Sigmoid colon (tissue), 7 donors: Measurements from ENCODE around the gene IFI27L1. TPM values are rescaled to one million over a fixed set of nuclear protein-coding genes. Genes with fewer than 3 reads are reported as not detected.

ENCODE experiments used
- DNase-seq: peaks from one replicate; pipeline ENCODE4 v3.0.0-alpha.2; 2019
- H3K27ac ChIP-seq, 4 donors: fragments of 200-600 bp; sonication (generic); one replicate each; pipeline ENCODE4 v1.5.1; 2016 to 2019; ENCODE audit warnings: mild to moderate bottlenecking in 1 of 4
- H3K27me3 ChIP-seq, 3 donors: fragments of 200-600 bp; sonication (generic); one replicate each; pipeline ENCODE4 v1.5.1; 2019; ENCODE audit warnings: mild to moderate bottlenecking in 1 of 3
- H3K36me3 ChIP-seq, 4 donors: fragments of 200-600 bp; sonication (generic); one replicate each; pipeline ENCODE4 v1.5.1; 2016 to 2019
- H3K4me1 ChIP-seq, 4 donors: fragments of 200-600 bp; sonication (generic); one replicate each; pipeline ENCODE4 v1.5.1; 2017 to 2019
- H3K4me3 ChIP-seq, 4 donors: fragments of 200-600 bp; sonication (generic); one replicate each; pipeline ENCODE4 v1.5.1; 2017 to 2019; ENCODE audit warnings: mild to moderate bottlenecking in 2 of 4, moderate library complexity in 1 of 4
- H3K9me3 ChIP-seq, 4 donors: fragments of 200-600 bp in 3 of 4; sonication (generic) in 3 of 4; one replicate each; pipeline versions ENCODE4 v1.5.1 to v1.6.1; 2013 to 2019
- EP300 ChIP-seq, 4 donors: sonication (generic); formaldehyde crosslinking; IDR thresholded peaks; one replicate each; pipeline ENCODE4 v1.6.1; 2017; ENCODE audit warnings: antibody characterized with exemption in 4 of 4
- POLR2A ChIP-seq, 2 donors: fragments of 450-650 bp; IDR thresholded peaks; one replicate each; pipeline ENCODE4 v1.6.1; 2016; ENCODE audit warnings: antibody characterized with exemption in 2 of 2, mild to moderate bottlenecking in 2 of 2, moderate library complexity in 2 of 2
- POLR2AphosphoS5 ChIP-seq, 4 donors: sonication (generic); formaldehyde crosslinking; IDR thresholded peaks; one replicate each; pipeline ENCODE4 v1.6.1; 2017; ENCODE audit warnings: antibody characterized with exemption in 4 of 4
- WGBS, 2 donors: extraction: QIAGEN DNeasy Blood & Tissue Kit; methylation state at CpG; one replicate each; pipeline ENCODE4 v1.1.7; 2013; 5-methylcytosine and 5-hydroxymethylcytosine counted together
- intact Hi-C: fragments of 100-400 bp; cut with DNase I; formaldehyde crosslinking; loops from one replicate; pipeline ENCODE4 v1.15.1; 2023
- polyA plus RNA-seq, 3 donors: library from polyadenylated mRNA; stranded (reverse); fragments of 200-250 nt; gene quantifications; one replicate each; pipeline ENCODE4 v1.2.3, GENCODE V29; 2013
- total RNA-seq, 4 donors: library from RNA; depleted of rRNA; stranded (reverse); fragments of >200 nt; gene quantifications; one replicate each; pipeline ENCODE4 v1.1.0, GENCODE V29; 2016
- TF ChIP-seq, protein P1 (sequence below), 4 experiments: fragments of 450-650 bp in 3 of 4; fragments of 200-600 bp in 1 of 4; IDR thresholded peaks; one replicate each; pipeline ENCODE4 v1.5.1; 2016 to 2019; ENCODE audit warnings: antibody characterized with exemption in 4 of 4, mild to moderate bottlenecking in 3 of 4, moderate library complexity in 2 of 4
- donor health status: healthy with polysubstance abuse.
- donor health status: Bipolar disorder and iron deficiency.
- donor health status: healthy.

The IFI27L1 gene
- total and polyA plus RNA-seq, 7 donors = 6.7 to 49.5 (median 8.6) TPM

DNA sequence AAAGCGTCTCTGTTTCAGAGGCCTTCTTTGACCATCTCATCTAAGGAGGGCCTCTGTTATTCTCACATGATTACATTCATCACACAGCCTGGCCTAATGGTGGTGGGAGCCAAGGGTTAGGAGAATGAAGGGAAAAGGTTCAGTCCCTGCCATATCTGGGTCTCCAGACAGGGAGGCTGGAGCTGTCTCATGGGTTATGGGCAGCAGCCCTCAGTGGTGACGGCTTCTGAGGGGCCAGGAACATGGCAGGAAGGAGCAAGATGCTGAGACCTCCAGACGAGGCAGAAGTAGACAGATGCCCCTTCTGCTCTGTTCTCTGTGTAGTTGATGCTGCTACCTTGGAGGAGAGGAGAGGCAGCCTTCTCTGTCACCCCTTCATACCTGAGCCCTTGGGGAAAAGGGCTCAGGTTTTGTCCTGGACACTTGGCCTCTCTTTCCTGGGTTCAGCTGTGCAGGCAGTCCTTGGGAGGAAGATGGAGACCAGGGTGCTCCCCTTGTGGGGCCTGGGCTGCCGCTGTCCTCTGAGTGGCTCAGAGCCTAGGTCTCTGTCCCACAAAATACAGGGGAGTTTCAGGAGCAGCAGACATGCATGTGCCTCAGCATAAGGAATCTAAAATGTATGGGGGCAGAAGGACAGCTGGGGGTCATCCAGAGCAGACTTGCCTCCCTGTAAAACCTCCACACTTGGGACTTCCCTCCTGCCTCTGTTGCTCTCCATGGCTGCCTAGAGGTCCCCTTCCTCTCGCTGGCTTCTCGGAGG is 44.7 kb downstream of the IFI27L1 start:
- peak; percentile 24 for DNase-seq
- H3K9me3 ChIP-seq = no peaks in the 10 kb centered on the region
- 90 to 96% methylated on average over 6 of the region's 6 CpGs for WGBS, 2 donors
- no peak overlapping the region for H3K4me3 ChIP-seq
- no peaks in the 10 kb centered on the region for H3K27me3 ChIP-seq
- no peaks in the 10 kb centered on the region for H3K36me3 ChIP-seq
- peaks cover 0 to 20% (median 12%) of the 10 kb centered on the region in 4 donors for H3K4me1 ChIP-seq
- H3K27ac ChIP-seq = no peak overlapping the region
- no peak for TF ChIP-seq EP300 (IDR thresholded peaks at IDR 0.05)
- TF ChIP-seq, protein P1, sequence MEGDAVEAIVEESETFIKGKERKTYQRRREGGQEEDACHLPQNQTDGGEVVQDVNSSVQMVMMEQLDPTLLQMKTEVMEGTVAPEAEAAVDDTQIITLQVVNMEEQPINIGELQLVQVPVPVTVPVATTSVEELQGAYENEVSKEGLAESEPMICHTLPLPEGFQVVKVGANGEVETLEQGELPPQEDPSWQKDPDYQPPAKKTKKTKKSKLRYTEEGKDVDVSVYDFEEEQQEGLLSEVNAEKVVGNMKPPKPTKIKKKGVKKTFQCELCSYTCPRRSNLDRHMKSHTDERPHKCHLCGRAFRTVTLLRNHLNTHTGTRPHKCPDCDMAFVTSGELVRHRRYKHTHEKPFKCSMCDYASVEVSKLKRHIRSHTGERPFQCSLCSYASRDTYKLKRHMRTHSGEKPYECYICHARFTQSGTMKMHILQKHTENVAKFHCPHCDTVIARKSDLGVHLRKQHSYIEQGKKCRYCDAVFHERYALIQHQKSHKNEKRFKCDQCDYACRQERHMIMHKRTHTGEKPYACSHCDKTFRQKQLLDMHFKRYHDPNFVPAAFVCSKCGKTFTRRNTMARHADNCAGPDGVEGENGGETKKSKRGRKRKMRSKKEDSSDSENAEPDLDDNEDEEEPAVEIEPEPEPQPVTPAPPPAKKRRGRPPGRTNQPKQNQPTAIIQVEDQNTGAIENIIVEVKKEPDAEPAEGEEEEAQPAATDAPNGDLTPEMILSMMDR (IDR thresholded peaks at IDR 0.05) = no peak
- TF ChIP-seq POLR2AphosphoS5 (IDR thresholded peaks at IDR 0.05) = no peak
- TF ChIP-seq POLR2A (IDR thresholded peaks at IDR 0.05) = no peak
- intact Hi-C loops = no loop called here

DNA sequence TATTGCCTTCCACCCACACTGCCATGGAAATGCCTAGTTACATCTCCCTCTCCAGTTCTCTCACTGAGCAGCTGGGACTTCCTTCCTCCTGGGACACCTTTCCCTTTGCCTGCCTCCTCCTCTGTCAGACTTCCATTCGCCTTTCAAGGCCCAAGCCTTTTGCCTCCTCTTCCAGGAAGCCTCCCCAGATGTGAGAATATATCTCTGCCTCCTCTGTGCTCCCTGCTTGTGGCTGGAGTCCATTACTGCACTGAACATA is 45.2 kb downstream of the IFI27L1 start:
- Histone ChIP-seq H3K27me3 (no peaks in the 10 kb centered on the region), H3K27ac (no peak overlapping the region), H3K4me3 (no peak overlapping the region), H3K36me3 (no peaks in the 10 kb centered on the region), H3K9me3 (no peaks in the 10 kb centered on the region), H3K4me1 (peaks cover 0 to 20% (median 12%) of the 10 kb centered on the region in 4 donors)
- no peak for DNase-seq
- TF ChIP-seq POLR2A (IDR thresholded peaks at IDR 0.05) (no peak), POLR2AphosphoS5 (IDR thresholded peaks at IDR 0.05) (no peak), EP300 (IDR thresholded peaks at IDR 0.05) (no peak)
- TF ChIP-seq, protein P1 (IDR thresholded peaks at IDR 0.05) = no peak
- 90 to 94% methylated on average over 1 of the region's 1 CpG for WGBS, 2 donors
- intact Hi-C loops = no loop called here

GRCh38 chr14:94126800-94127199 is 45.7 kb downstream of the IFI27L1 start:
- peak; percentile 36 for DNase-seq
- no peaks in the 10 kb centered on the region for H3K36me3 ChIP-seq
- TF ChIP-seq, protein P1 (IDR thresholded peaks at IDR 0.05) = no peak
- TF ChIP-seq EP300 (IDR thresholded peaks at IDR 0.05) = no peak
- TF ChIP-seq POLR2A (IDR thresholded peaks at IDR 0.05) = no peak
- no peak for TF ChIP-seq POLR2AphosphoS5 (IDR thresholded peaks at IDR 0.05)
- H3K27ac ChIP-seq = no peak overlapping the region
- peaks cover 0 to 20% (median 12%) of the 10 kb centered on the region in 4 donors for H3K4me1 ChIP-seq
- no peaks in the 10 kb centered on the region for H3K27me3 ChIP-seq
- intact Hi-C loops = no loop called here
- 88 to 90% methylated on average over 5 of the region's 5 CpGs for WGBS, 2 donors
- no peaks in the 10 kb centered on the region for H3K9me3 ChIP-seq
- no peak overlapping the region for H3K4me3 ChIP-seq

GRCh38 chr14:94127330-94127729 is 46.2 kb downstream of the IFI27L1 start:
- intact Hi-C loops = no loop called here
- Histone ChIP-seq H3K9me3 (no peaks in the 10 kb centered on the region), H3K27ac (no peak overlapping the region), H3K36me3 (no peaks in the 10 kb centered on the region), H3K4me3 (no peak overlapping the region), H3K4me1 (peaks cover 0 to 20% (median 12%) of the 10 kb centered on the region in 4 donors), H3K27me3 (no peaks in the 10 kb centered on the region)
- DNase-seq = no peak
- TF ChIP-seq EP300 (IDR thresholded peaks at IDR 0.05) (no peak), POLR2A (IDR thresholded peaks at IDR 0.05) (no peak), POLR2AphosphoS5 (IDR thresholded peaks at IDR 0.05) (no peak)
- TF ChIP-seq, protein P1 (IDR thresholded peaks at IDR 0.05) = no peak
- WGBS, 2 donors = 93 to 98% methylated on average over 6 of the region's 6 CpGs
